Activated CD4-positive, alpha-beta T cell treated with anti-CD3 and anti-CD28 coated beads, Interleukin-2, amount 50 U/mL, for 16 hours (primary cell): ENCODE results near the gene GDF2.

Experiments
- DNase-seq: peaks from one replicate; pipeline ENCODE4 v3.0.0-alpha.2; 2020

GDF2 gene

DNA sequence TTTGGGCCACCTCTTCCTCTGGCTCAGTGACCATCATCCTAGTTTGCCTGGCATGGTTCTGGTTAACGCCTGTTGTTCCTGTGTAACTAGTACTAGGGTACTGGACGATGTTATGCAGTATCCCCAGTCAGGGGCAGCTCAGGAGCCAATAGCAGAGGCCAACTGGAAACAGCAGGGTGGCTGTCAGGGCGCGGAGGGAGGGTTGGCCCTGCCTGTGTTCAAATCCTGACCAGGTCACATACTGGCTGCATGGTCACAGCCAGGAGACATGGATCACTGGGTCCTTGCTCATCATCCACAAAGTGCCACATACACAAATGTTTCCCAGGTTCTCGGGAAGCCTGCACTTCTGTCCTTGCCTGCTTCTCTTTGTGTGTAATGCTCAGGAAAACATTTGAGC is 13.7 kb downstream of the GDF2 start:
- no peak for DNase-seq

DNA sequence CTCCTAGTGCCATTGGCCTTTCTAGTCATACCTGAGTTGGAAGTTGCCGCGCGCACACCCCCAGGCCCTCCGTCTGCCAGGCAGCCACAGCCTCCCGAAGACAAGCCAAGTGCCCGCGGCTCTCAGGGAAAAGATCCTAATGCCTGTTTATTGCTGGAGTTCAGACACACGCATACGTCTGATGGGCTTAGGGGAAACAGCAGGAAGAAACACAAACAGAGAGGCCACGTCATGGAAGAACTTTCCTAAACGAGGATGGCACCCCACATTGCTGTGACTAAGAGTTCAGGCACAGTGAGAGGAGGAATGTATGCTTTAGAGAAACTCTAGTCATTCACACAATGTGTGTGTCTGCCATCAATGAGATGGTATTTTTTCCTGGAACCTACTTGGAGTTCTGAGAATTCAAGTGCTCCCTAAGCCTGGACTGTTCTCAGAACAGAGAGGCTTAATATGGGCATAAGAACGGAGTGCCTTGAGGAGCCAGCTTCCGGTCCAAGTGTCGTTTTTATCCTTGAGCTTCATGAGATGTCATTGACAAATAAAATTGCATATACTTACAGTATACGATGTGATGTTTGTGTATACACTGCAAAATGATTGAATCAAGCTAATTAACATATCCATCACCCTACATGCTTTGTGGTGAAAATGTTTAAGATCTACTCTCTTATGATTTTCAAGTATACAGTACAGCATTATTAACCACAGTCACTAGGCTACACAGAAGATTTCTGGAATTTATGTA is 14.3 kb downstream of the GDF2 start:
- DNase-seq = no peak

DNA sequence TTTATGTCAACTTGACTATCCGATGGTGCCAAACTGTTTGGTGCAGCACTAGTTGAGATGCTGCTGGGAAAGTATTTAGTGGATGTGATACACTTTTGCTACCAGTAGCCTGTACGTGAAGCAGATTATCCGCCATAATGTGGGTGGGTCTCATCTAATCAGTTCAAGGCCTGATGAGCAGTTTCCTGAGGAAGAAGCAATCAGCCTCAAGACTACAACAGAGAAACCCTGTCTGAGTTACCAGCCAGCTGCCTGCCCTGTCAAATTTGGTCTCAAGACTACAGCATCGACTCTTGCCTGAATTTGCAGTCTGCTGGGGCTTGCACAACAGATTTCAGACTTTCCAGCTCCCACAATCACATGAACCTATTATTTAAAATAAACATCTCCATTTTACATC is 15.1 kb downstream of the GDF2 start:
- no peak for DNase-seq

DNA sequence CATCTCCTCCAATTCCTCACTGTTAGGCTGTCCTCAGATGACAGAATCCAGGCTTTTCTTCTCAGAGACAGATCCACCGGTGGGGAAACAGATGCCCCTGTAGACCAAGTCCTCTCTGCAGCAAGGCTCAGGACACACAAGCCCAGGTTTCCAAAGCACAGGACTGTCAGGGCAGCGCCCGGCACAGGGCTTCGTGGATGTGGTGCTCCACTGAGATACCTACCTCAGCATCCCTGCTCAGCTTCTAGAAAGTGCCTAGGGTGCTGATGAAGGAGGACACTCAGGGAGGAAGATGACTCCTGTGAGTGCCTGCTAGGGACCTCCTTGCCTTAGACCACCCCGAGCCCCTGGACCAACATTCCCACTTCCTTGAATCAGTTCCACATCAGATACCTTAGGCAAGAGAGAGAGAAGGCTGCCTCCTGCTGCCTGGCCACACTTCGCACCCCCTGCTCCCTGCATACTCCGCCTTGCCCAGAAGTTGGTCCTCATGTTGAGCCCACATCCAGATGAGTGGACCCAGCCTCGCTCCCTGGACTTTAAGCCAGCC is 17.0 kb downstream of the GDF2 start:
- no peak for DNase-seq

DNA sequence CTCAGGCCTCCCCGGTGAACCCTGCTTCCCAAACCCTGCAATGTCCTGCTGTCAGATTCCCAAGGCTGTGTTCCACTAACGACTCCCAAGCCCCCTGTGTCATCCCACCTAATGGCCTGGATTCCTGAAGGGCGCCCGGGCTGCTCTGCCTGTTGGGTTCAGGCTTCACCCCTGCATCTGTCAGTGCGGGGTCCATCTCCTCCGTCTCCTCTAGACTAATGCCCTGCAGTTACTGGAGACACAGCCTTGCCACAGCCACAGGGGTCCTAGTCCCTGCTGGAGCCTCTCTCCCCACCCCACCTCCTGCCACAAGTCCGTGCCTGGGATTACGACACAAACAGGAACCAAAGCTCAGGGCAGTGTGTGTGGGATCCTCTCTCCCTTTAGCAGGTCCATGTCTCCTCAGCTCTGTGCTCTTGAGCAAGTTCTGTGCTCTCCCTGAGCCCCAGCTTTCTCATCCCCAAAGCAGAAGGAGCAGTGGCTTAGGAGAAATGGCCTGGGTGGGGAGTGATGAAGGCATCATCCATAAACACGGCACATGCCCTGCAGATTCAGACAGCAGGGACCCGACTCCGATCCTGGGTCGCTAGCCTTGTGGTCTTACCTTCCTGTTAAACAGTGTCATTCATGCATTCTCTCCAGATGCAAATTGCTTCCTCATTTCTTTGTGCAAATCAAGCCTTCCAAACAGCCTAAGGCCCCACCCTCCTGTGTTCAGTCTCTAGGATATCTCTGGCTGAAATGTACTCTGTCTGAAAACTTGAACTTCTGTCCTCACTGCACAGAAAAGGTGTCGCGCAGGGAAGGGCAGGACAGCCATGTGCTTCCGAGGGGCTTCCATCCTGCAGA is 17.7 kb downstream of the GDF2 start:
- DNase-seq = no peak

DNA sequence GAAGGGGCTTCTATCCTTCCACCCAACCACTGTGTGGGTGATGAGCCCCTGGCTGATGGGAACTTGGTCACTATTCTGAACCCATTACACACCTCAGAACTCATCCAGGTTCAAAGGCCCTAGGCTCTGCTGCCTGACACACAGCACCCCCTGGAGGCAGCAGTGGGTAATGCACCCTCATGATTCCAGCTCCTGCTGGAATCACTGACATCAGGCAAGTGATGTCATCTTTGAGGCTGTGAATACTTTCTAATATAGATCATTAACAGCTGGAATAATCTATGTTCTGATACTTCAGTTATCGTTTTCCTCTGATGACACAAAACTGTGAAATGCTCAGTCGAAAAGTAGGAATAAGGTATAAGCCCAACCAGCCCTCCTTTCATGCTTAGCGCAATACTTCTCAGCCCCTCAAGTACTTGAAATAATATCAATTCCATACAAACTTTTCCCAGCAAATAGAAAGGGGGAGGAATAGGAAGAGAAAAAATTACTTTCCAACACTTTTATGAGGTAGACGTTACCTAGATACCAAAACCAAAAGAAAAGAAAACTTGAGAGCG is 18.4 kb downstream of the GDF2 start:
- peak; percentile 57 for DNase-seq

DNA sequence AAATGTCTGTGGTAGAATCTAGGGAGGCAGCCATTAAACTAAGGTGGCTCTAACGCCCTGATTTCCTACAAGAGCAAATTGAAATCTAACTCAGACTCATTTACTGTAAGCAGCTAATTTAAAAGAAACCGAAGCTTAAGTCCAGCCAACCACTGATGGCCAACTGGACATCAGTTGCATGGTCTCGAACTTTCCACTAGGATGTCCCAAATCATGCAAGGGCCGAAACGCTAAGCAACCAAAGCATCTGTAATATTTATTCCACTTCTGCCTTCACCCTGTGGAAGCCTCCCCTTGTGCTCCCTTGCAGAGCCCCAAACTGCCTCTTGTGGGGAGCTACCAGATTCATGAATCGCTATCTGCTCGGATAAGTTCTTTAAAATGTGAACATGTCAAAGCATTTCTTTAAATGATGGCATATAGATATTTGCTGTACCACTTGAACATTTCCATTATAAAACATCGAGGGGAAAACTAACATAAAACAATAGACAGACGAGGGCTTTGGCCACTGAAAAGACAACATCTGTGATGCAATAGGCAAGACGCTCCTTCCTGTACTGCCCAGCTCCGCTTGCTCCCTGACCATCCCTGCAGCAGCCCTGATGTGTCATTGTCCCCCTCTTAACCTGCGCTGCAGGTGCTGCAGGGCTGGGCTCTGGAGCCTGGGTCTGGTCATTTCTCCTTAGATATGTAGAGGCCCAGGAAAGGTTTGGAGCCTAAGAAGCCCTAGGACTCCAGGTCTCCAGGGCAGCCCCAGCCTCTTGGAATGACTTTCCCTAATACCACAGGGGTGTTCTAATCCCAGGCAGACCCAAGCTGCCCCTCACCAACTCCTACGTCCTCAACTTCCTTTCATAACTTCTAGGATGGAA is 23.0 kb downstream of the GDF2 start:
- DNase-seq = no peak

DNA sequence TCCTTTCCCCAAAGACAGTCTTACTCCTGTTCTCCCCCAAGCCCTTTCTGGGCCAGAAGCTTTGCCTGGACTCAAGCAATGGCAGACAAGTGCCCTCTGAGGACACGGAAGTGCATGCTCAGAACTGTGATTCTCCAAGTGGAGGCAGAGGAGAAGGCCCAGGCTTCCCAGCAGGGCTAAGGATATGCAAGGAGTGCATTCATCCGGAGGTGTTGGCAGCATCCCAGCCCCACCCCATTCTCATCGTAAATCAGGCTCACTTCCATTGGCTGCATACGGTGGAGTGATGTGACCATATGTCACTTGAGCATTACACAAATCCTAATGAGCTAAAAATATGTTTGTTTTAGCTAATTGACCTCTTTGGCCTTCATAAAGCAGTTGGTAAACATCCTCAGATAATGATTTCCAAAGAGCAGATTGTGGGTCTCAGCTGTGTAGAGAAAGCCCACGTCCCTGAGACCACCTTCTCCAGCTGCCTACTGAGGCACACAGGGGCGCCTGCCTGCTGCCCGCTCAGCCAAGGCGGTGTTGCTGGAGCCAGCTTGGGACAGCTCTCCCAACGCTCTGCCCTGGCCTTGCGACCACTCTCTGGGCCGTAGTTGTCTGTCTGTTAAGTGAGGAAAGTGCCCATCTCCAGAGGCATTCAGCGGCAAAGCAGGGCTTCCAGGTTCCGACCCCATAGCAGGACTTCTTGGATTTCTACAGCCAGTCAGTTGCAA is 24.5 kb downstream of the GDF2 start:
- DNase-seq = no peak

DNA sequence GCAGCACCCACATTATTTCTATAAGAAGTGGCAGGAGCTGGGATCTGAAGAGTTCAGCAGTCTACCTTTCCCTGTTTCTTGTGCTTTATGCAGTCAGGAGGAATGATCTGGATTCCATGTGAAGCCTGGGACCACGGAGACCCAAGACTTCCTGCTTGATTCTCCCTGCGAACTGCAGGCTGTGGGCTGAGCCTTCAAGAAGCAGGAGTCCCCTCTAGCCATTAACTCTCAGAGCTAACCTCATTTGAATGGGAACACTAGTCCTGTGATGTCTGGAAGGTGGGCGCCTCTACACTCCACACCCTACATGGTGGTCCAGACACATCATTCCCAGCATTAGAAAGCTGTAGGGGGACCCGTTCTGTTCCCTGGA is 25.0 kb downstream of the GDF2 start:
- DNase-seq = no peak

DNA sequence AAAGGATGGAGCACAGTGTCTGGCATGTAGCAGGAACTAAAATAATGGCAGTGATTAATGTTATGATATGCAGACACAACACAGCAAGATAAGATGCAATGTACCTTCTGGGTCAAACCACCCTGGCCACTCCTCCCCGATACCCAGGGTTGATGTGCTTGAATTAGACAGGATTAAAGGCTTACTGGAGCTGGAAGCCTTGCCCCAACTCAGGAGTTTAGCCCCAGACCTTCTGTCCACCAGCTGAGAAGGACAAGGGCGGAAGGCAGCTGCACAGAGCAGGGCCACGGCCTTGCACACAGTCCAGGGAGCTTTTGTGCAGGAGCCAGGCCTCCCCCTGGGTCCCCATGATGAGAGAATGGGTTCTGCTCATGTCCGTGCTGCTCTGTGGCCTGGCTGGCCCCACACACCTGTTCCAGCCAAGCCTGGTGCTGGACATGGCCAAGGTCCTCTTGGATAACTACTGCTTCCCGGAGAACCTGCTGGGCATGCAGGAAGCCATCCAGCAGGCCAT is 25.9 kb downstream of the GDF2 start, which contains the start of gene RBP3:
Gene RBP3, plus strand, starts transcription at position 226 of the 514 bp plus-strand sequence. Its CDS starts 122 bp downstream, at position 348.
- no peak for DNase-seq

DNA sequence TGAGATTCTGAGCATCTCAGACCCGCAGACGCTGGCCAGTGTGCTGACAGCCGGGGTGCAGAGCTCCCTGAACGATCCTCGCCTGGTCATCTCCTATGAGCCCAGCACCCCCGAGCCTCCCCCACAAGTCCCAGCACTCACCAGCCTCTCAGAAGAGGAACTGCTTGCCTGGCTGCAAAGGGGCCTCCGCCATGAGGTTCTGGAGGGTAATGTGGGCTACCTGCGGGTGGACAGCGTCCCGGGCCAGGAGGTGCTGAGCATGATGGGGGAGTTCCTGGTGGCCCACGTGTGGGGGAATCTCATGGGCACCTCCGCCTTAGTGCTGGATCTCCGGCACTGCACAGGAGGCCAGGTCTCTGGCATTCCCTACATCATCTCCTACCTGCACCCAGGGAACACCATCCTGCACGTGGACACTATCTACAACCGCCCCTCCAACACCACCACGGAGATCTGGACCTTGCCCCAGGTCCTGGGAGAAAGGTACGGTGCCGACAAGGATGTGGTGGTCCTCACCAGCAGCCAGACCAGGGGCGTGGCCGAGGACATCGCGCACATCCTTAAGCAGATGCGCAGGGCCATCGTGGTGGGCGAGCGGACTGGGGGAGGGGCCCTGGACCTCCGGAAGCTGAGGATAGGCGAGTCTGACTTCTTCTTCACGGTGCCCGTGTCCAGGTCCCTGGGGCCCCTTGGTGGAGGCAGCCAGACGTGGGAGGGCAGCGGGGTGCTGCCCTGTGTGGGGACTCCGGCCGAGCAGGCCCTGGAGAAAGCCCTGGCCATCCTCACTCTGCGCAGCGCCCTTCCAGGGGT is 26.6 kb downstream of the GDF2 start:
- DNase-seq = no peak

DNA sequence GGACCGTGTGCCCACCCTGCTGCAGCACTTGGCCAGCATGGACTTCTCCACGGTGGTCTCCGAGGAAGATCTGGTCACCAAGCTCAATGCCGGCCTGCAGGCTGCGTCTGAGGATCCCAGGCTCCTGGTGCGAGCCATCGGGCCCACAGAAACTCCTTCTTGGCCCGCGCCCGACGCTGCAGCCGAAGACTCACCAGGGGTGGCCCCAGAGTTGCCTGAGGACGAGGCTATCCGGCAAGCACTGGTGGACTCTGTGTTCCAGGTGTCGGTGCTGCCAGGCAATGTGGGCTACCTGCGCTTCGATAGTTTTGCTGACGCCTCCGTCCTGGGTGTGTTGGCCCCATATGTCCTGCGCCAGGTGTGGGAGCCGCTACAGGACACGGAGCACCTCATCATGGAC is 27.3 kb downstream of the GDF2 start:
- no peak for DNase-seq

DNA sequence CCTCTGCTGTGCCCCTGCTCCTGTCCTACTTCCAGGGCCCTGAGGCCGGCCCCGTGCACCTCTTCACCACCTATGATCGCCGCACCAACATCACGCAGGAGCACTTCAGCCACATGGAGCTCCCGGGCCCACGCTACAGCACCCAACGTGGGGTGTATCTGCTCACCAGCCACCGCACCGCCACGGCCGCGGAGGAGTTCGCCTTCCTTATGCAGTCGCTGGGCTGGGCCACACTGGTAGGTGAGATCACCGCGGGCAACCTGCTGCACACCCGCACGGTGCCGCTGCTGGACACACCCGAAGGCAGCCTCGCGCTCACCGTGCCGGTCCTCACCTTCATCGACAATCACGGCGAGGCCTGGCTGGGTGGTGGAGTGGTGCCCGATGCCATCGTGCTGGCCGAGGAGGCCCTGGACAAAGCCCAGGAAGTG is 27.7 kb downstream of the GDF2 start:
- DNase-seq = no peak

DNA sequence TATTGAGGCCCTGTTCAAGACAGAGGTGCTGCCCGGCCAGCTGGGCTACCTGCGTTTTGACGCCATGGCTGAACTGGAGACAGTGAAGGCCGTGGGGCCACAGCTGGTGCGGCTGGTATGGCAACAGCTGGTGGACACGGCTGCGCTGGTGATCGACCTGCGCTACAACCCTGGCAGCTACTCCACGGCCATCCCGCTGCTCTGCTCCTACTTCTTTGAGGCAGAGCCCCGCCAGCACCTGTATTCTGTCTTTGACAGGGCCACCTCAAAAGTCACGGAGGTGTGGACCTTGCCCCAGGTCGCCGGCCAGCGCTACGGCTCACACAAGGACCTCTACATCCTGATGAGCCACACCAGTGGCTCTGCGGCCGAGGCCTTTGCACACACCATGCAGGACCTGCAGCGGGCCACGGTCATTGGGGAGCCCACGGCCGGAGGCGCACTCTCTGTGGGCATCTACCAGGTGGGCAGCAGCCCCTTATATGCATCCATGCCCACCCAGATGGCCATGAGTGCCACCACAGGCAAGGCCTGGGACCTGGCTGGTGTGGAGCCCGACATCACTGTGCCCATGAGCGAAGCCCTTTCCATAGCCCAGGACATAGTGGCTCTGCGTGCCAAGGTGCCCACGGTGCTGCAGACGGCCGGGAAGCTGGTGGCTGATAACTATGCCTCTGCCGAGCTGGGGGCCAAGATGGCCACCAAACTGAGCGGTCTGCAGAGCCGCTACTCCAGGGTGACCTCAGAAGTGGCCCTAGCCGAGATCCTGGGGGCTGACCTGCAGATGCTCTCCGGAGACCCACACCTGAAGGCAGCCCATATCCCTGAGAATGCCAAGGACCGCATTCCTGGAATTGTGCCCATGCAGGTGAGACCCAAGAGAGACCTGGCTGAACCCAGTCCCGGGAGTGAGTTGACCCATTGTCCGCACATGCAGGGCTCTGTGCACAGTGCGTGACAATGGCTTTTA is 28.7 kb downstream of the GDF2 start:
- no peak for DNase-seq

DNA sequence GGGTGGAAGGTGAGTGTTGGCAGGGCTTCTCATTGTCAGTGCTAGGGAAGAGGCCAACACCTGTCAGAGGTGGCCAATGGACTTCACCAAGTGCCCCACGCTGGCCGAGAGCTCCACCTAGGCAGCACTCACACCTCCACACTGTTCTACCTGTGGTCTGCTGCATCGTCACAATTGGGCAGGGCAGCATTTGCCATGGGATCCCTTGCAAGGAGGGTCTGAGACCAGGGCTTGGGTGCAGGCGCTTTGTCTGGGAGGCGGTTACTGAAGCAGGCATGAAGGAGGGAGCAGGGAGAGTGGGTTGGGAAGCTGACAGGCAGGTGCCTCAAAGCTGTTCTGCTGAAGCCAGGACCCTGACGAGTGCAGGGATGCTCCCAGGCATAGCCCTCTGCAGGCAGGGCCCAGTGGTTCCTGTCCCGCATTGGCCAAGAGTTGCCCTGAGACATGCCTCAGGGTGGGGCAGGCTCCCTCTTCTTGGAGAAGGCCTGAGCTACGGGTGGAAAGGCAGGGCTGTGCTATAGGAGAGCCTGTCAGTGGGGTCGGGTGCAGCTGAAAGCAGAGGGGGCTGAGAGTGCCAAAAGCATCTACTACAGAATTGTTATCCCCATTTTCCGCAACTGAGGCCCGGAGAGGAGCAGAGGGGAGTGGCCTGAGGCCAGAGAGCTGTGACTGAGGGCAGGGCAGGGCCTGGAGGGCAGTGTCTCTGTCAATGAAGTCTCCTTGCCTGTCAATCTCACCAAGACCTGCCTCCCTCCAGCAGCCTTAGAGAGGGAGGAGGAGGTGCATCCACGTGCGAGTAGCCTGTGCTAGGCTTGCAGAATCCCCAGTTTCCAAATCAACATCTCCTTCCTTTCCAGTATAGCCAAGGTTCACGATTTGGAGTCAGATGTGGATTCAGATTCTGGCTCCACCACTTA is 29.9 kb downstream of the GDF2 start:
- no peak for DNase-seq

DNA sequence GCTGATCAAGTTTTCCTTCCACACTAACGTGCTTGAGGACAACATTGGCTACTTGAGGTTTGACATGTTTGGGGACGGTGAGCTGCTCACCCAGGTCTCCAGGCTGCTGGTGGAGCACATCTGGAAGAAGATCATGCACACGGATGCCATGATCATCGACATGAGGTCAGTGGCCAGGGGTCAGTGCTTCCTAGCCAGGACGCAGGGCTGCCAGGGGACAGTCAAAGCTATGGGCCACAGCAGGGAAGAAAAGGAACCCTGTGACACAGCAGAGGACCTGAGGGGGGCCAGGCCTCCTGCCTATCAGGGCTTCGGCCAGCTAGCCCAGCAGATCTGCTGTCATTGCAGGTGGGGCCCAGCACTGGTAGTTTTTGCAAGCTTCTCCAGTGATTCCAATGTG is 31.1 kb downstream of the GDF2 start:
- no peak for DNase-seq

DNA sequence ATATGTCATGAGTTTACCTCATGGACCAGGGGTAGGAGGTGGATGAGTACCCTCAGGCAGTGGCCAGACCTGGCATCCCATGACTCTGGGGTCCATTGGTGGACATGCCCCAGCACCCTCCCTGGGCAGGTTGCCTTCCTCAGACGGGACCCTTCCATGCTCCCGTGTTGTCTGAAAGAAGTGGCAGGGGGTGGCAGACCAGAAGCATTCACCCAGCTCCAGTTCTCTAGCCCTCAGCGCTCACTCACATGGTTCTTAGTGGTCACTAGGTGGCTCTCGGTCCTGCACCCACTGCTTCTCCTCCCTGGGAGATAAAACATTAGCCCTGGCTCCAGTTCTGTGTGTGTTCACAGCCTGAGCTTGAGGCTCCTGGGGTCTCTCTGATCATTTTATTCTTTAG is 31.9 kb downstream of the GDF2 start:
- DNase-seq = no peak

DNA sequence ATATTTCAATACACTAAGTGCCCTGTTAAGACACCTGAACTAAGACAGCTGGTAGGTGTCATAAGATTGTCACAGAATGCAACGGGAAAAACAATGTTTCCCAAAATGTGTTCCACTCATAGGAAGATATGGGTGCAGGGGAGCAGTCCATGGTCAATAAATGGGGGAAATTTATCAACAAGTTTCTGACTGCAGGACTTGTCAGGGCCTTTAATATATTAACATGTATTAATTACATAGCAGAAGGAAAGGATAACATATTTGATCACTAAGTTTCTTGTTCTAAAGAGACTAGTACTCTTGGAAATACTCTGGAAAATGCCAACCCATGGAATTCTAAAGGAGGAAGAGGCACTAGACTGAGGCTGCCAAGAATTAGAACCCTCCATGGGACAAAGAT is 32.6 kb downstream of the GDF2 start:
- no peak for DNase-seq
